KBM-7 (cell line): ENCODE results near the gene TMEM87B.

Experiments
- DNase-seq: peaks from one replicate; pipeline ENCODE4 v3.0.0-alpha.2; 2015
- in situ Hi-C: fragments of 300-500 bp; cut with MboI; formaldehyde crosslinking; loops from 2 replicates; pipeline ENCODE4 v1.14.3; 2020; ENCODE audit warnings: low sequenced_read_pairs, low pct_unique_long_range_greater_than_20kb, mixed read lengths

Gene TMEM87B

DNA sequence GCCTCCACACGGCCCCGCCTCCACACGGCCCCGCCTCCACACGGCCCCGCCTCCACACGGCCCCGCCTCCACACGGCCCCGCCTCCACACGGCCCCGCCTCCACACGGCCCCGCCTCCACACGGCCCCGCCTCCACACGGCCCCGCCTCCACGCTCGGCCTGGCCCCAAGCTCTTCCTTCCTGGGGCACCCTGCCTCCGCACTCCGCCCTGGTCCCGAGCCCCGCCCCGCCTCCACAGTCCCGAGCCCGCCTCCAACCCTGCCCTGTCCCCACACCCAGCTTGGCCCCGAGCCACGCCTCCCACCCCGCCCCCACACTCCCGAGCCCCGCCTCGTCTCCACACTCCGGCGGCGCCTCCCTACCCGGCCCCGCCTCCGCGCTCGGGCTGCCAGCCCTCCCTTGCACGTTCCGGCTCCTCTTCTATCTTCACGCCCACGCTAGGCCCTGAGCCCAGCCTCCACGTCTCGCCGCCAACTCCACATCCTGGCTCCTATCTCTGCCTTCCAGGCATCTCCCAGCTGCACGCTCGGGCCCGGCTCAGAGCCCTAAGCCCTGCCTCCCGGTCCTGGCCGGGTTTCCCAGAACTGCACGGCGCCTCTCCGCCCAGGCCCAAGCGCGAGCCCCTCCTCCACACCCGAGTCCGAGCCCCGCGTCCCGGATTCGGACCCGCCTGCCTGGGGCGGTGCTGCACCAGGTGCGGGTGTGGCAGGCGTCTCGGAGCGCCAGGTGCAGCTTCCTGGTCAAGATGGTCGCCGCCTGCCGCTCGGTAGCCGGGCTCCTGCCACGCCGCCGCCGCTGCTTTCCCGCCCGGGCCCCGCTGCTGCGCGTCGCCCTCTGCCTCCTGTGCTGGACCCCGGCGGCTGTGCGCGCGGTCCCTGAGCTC is at the start of gene TMEM87B:
Gene TMEM87B (plus strand): TSS at position 423 of the 883 bp plus-strand sequence. CDS start 323 bp downstream, at position 746.
- in situ Hi-C loops = no loop called here
- peak; percentile 93 for DNase-seq

DNA sequence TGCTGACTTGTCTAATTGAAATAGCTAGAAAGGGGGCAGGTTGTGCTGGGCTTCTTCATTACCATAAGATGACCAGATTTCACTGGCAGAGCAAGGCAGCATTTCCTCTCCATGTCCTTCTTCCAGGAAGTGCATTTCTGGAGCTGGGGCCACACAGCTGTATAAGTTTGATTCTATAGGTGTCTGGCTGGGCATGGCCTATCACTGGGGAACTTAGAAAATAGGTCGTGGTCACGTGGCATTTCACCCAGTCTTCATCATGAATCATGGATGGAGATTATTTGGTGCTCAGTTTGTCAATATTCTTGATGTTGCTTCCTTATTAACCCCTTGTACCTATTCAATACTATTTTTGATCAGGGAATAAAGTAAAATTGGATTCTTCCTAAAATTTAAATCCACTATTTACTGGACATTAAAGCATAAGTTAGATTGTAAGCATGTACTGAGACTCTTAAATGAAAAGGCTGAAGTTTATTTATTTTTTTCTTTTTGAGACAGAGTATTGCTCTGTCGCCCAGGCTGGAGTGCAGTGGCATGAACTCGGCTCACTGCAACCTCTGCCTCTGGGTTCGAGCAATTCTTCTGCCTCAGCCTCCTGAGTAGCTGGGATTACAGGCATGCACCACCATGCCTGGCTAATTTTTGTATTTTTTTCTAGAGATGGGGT is 49.5 kb upstream of the TMEM87B start:
- in situ Hi-C loops = no loop called here
- no peak for DNase-seq

GRCh38 chr2:112006076-112006410 is 49.0 kb upstream of the TMEM87B start:
- no peak for DNase-seq
- in situ Hi-C loops = no loop called here

DNA sequence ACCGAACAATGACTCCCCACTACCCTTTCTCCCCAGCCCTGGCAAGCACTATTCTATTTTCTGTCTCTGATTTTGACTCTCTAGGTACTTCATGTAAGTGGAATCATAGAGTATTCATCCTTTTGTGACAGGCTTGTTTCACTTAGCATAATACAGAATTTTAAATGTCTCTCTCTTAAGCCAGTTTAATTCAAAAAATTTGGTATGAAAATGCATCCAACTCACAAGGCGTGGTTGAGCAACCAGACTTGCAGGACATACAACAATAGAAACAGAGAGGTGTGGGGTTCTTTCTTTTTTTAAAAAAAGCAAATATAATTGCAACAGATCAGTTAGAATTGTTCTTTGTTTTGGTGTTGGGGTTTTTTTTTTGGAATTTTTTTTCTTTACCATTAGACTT is 47.6 kb upstream of the TMEM87B start:
- DNase-seq = no peak
- in situ Hi-C loops = no loop called here

GRCh38 chr2:112008910-112009485 is 46.1 kb upstream of the TMEM87B start:
- in situ Hi-C loops = no loop called here

DNA sequence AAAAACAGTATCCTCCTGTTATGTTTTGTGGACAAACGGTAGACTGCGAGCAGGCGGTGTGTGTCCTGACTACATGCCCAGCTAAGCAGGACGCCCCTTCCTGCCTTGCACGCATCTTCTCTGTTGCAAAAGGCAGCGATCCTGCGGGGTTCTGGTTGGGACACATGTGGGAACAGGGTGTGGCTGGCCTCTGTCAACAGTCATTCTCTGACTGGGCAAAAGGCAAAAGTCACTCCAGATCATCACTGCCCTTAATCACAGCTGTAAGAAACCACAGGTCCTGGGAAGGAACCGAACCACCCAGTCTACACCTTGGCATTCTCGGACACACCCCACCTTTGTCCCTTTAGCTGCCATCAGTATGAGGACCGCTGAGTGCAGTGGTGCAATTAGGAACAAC is 44.3 kb upstream of the TMEM87B start:
- in situ Hi-C loops = no loop called here
- no peak for DNase-seq

More at GRCh38 chr2:112008910-112009485, 46.1 kb upstream of the TMEM87B start:
- no peak for DNase-seq

GRCh38 chr2:112012556-112012955 is 42.5 kb upstream of the TMEM87B start:
- no peak for DNase-seq
- in situ Hi-C loops = no loop called here

DNA sequence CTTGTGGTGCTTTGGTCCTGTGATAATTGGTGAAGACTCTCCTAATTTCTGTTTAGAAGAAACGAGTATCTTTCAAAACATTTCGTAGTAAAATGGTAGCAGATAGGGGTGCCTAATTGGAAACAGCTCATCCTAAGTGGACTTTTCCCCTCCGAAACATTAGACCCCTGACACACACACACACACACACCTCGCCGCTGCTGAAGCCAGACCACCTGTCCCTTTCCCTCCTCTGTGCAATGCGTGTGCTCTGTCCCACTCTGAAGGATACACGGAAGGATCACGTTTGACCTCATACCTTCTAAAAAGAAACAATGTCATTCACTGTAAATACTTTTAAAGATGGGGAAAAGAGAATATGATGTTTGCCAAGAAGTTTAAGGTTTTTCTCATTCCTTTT is 36.2 kb upstream of the TMEM87B start:
- in situ Hi-C loops = no loop called here
- no peak for DNase-seq

DNA sequence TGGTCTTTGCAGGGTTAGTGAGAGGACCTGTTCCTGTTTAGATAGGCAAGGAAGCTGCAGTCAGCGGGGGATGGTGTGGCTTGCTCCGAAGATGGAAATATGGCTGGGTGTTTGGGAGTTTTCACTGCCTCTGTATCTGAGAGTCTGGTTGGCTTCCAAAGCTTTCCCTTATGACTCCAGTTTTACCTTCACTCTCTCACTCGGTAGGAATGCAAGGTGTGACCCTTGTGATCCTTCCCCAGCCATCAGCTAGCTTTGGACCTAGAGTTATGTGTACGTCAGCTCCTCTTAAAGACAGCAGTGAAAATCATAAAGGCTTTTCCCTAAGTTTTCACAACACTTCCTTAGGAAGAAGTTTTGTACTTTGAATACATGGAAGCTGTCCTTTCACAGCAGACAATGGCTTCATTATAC is 35.5 kb upstream of the TMEM87B start:
- no peak for DNase-seq
- in situ Hi-C loops = no loop called here

- in situ Hi-C loops = no loop called here
- no peak for DNase-seq
Observed at GRCh38 chr2:112020561-112020960, 34.5 kb upstream of the TMEM87B start.

GRCh38 chr2:112021290-112021689 is 33.8 kb upstream of the TMEM87B start:
- in situ Hi-C loops = no loop called here
- DNase-seq = no peak

GRCh38 chr2:112021781-112022231 is 33.3 kb upstream of the TMEM87B start:
- DNase-seq = no peak
- in situ Hi-C loops = no loop called here

DNA sequence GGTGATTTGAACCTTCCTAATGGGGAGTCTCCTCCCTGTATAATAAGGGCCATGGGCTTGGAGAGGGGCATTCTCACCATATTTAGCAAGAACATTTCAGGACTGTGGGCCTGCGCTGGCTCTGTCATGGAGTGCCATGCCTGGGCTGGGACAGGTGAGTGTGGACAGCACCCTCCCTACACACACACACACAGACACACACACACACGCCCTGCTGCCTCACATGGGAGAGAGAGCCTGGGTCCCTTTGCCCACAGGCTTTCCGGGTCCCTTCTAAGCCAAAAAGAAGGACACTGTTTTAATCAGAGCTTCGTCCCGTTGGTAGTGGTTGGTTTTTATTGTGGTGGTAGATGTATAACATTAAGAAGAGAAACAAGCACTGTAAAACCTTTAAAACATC is 31.4 kb upstream of the TMEM87B start:
- DNase-seq = no peak
- in situ Hi-C loops = no loop called here

DNA sequence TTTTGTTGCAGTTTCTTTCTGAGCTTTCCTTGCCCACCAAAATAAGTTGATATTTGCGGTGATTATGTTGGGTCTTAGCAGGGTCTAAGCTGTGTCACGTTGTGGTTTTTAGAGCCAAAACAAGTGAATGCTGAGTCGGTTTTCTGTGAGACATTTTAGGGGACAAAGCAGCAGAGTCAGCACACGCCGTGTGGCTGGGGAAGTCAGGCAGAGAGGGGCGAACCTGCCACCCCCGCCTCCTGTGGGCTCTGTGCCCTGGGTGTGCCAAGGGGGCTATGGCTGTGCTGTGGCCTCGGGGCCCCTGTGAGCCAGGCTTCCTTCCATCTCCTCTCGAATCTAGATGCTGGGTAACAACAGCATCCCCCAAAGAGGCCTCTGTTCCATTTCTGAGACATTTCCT is 30.8 kb upstream of the TMEM87B start:
- no peak for DNase-seq
- in situ Hi-C loops = no loop called here

DNA sequence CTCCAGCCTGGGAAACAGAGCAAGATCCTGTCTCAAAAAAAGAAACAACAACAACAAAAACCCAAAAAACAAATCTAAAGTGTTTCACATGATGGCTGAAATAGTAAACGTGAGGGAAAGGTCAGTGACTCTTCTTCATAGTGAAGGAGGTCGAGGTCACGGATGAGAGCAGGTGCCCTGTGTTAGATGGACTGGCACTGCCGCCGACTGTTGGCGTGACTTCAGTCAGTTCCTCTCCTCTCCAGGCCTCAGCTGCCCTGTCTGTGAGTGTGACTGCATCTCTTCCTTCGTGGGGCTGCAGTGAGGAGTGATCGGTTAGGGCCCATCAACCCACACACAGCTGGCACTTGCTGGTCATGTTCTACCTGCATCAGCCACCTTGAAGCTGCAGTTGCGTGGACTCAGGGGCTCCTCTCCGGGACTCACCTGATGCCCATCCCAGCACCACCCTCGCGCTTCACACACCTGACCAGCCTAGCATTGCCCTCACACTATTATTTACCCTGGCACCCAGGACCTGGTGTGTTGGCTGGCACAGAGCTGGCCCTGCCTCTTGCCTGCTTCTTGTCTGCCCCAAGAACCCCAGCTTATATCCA is 30.1 kb upstream of the TMEM87B start:
- DNase-seq = no peak
- in situ Hi-C loops = loop anchor here (25.0 kb wide), 1 partner anchor 113 kb away; no protein-coding TSS in a partner anchor

GRCh38 chr2:112026509-112026908 is 28.6 kb upstream of the TMEM87B start:
- DNase-seq = no peak
- in situ Hi-C loops = loop anchor here (25.0 kb wide), 1 partner anchor 114 kb away; no protein-coding TSS in a partner anchor

- DNase-seq = no peak
- in situ Hi-C loops = loop anchor here (25.0 kb wide), 1 partner anchor 115 kb away; no protein-coding TSS in a partner anchor
Observed at GRCh38 chr2:112027767-112028166, 27.3 kb upstream of the TMEM87B start.

DNA sequence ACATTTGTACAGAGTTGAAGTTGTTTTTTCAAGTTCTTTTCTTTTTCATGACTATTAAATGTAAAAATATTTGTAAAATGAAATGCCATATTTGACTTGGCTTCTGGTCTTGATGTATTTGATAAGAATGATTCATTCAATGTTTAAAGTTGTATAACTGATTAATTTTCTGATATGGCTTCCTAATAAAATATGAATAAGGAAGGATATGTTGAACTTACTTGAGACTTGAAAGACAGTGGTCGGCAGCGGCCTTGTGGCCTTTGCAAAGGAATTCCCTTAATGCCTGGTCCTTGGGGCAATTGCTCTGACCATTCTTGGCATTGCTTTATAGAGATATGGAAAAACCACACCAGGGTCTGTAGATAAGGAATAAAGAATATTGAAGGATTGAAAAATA is 25.9 kb upstream of the TMEM87B start:
- in situ Hi-C loops = loop anchor here (25.0 kb wide), 1 partner anchor 117 kb away; no protein-coding TSS in a partner anchor
- DNase-seq = no peak

- peak; percentile 78 for DNase-seq
- in situ Hi-C loops = loop anchor here (25.0 kb wide), 1 partner anchor 119 kb away; no protein-coding TSS in a partner anchor
Observed at GRCh38 chr2:112031473-112032223, 23.4 kb upstream of the TMEM87B start.
